HG03045 (cell line): ENCODE measurements around the gene CYB561.

Experiments
- ATAC-seq: cut with Tn5 transposase; IDR thresholded peaks from one replicate; pipeline ENCODE4 v1.9.1; 2021; ENCODE audit warnings: mild to moderate bottlenecking, moderate library complexity; ENCODE audit not compliant: unreplicated experiment

The CYB561 gene

DNA sequence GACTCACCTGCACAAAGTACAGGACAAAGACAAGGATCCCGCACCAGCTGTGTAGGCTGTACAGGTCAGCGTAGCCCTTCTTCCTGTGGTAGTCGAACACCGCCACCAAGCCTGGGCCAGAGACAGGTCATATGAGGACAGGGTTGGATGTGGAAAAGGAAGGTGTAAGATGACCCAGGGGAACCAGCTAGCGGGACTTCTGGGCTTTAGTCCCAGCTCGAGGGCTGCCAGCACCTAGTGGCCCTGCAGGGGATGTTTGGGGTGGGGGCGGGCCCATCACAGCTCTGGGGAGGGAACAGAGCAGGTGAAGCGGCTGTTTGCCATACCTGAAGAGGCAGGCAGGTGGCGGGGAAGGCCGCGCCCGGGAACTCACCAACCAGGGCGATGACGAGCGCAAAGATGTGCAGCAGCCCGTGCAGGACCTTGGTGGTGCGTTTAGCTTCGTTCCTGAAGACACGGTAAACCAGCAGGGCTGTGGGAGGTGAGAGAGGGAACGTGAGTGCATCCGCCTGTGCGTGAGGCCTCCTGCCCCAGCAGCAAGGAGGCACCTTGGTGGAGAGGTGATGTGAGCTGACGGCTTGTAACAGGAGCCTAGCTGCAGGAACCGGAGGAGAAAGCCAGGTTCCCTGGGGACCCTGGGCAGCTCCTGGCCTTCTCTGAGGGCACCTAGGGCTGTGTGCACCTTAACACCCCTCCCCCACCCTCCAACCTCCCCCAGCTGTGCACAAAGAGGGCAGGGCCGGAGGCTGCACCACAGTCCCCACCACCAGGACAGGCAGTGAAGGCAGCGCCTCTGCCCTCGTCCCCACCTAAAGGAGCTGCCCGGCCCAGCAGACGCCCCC is 10.2 kb downstream of the CYB561 start:
- ATAC-seq, result no peak

DNA sequence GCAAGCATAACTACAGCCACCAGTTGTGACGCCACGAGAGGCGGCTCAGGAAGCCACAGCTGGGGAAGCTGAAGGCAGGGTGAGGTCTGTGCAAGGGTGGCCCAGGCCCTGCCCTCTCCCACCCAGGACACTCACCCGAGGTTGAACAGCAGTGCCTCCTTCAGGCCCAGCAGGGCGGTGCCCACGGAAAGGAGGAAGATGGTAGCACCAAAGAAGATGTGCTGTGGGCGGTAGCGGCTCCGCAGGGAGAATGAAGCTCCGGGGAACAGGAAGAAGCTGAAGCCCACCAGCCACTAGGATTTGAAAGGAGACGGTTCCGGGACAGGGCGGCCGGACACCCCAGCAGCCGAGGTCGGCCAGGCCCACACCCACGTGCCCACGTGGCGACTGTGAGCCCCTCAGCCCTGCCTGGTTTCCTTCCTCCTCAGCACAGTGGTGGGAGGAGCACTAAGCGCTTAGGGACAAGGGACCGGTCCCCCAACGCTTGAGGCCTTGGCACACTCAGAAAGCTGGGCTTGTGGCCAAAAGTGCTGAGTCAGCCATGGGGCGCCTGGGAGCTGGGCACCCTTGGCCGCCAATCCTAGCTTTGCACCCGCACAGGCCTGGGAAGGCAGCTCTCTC is 11.0 kb downstream of the CYB561 start:
- ATAC-seq, result no peak

DNA sequence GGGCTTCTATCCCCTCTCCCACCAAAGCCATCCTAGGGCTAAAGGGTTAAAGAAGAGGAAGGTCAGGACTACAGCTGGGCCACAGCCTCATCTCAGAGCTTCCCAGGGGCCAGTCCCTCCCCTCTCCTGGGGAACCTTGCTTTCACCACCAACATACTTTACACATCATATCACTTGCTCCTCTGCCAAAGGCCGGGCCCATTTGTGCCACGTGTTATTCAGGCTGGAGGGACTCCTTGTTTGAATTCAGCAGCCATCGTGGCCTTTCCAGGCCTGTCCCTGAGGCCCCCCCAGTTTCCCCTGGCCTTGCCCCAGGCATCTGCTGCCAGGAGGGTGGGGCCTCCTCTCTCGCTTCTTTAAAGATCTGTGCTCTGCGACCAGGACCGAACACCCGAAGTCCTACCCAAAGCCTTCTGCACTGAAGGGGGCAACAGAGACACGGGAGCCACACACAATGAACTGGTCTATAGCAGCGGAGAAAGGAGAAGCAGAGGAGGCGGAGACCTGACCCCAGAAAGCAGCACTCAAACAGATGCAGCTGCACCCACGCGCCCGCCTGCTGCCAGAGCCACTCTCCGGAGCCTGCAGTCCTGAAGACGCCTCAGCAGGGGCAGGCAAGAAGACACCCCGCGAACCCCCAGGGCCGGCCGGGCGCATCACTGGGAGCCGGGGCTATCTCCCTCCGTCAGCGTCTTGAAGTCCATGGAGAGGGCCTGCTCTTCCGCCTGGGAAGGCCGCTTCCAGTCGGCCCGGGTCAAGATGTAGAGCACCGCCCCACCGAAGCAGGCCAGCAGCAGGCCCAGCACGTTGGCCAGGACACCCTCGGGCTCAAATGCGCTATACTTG is 12.1 kb downstream of the CYB561 start:
- no peak for ATAC-seq

DNA sequence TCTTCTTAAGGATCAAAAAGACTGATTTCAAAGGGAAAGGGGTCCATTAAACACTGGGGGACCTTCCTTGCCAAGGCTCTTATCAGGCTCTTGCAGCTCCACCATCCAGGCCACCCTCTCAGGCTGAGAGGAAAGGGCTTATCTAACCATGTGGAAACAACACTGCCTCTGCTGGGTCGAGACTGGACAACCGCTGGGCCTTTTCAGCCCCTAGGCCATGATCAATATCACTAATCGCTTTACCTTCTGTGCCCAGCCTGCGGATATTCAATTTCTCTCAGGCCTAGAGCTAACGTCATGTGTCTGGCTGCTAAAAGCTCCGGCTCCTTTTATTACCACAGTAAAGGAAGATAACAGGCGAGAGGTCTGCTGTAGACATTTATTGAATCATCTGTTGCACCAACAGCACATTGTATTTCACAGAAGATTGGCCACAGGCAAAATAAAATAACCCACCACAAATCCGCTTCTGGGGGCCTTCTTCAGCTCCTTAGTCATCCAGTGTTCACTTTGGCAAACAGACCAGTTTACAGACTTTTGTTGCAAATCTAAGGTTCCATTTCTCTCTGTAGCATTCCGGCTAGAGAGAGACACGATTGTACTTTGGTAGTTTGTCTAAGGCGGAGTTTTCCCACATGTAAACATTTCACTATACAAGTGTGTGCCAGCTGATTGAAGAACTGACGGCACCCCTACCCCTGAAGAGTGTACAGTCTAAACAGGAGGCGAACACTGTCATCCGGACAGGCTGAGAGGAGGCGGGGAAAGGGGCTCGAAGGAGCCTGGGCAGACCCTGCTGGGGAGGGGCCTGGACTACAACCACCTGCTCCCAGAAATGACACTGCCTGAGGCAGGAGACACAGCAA is 13.9 kb downstream of the CYB561 start:
- ATAC-seq, result no peak

DNA sequence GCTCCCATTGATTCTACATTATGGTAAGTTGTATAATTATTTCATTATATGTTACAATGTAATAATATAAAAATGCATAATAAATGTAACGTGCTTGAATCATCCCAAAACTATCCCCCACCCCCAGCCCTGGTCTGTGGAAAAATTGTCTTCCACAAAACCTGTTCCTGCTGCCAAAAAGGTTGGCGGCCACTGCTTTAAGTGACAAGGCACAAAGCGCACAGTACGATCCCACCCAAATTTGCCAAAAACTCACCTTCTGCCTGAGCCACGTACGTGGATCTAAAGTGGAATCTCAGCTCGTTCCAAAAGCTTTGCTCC is 14.5 kb downstream of the CYB561 start:
- ATAC-seq, result no peak

DNA sequence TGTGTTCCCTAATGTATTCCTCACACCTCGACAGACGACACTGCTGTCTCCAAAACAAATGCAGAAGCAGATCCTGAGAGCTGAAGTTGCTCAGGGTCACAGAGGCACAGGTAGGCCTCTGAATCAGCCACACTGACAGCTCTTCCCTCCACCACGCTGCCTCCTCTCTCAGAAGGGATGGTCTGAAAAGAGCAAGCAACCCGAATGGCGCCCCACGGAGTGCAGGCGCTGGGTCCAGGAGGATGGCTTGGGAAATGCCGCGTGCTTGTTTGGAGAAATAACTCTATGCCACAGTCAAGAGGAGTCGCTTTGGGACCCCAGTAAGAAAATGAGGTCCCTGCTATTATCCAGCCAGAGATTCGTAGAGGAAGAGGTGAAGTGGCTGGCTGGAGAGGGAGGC is 15.9 kb downstream of the CYB561 start:
- no peak for ATAC-seq

DNA sequence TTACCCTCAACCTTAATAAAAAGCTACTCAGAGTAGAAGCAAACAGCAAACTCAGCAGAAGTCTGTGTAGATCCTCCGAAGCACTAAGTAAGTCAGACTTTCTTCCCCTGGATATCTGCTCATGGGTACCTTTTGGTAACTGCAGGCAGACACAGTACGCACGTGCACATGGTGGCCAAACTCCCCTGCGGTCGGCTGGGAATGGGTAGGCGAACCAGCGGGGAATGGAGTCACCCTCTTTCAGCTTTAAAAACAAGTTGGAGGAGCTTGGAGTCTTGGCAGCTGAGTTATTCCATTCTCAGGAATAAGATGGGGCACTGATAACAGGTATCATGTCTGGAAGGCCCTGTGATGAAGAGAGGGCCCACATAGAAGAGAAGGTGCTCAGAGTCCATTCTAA is 16.3 kb downstream of the CYB561 start:
- no peak for ATAC-seq

DNA sequence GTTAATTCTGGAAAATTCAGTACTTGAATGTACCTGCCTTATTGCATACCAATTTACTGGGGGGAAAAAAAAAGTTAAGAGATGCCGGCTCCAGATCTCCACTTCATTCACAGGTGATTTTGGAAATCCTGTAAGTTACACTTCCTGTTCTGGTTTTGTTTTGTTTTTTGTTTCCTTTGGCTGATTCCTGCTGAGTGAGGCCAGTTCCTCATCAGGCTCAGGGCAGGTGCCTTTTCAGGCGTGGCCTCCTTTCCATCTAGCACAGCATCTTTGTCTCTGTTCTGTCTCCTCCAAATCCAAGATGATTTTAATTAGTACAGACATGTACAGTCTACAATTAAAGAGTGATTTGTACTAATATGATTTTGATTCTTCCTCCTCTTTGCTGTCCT is 19.2 kb downstream of the CYB561 start:
- ATAC-seq, result no peak

DNA sequence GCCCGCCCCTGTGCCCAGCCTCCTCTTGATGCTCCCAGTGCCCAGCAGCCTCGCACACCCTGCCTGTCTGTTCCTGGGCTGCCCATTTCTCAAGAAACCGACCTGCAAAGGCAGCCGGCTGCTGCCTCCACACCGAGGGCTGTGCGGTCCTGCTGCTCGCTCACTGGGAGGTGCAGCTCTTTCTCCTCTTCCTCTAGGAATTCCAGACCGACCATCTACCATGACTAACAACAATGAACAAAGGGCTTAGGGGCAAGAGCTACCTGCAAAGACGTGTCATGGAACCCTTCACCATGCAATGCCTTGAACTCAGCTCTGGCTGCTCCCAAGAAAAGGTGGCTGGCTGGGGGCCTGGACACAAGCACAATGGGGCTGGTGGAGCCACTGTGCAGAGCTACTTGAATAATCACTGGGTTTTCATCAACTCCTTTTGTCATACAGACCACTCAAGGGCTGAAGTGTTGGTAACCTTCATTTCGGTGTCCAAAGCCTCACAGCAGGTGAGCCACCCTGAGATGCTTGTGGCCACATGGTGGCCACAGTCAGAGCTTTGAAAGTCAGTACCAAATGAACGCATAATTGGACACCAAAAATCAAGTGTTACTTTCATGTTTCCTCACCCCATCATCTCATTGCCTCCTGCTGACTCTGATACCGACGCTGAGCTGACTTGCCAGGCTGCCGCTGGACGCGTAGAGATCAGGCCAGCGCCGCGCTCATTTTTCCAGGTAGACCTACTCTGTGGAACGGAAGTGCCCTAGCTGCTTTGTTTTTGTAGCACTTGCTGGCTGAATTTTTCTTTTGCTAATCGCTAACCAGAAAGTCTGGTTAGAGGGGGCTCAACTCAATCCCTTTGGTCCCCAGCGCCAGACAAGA is 19.8 kb downstream of the CYB561 start:
- ATAC-seq, result no peak

DNA sequence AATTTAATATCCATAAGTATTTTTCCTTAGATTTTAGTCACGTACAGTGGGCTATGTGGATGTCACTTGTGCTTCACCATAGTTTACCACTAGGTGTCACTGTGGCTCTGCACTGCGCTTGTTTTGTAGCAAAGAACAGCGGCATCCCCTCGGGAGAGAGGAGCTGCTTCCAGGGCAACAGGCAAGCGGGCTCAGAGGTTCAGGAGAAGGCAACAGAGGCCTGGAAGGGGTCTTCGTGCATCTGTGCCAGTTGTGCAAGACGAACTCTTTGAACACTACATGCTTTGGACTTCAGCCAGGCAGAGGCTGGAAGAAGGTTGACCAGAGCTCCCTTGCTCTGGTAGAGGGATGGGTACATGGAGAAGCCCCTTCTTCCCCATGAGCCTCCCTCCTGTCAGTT is 20.6 kb downstream of the CYB561 start:
- ATAC-seq, result peak; percentile 69

DNA sequence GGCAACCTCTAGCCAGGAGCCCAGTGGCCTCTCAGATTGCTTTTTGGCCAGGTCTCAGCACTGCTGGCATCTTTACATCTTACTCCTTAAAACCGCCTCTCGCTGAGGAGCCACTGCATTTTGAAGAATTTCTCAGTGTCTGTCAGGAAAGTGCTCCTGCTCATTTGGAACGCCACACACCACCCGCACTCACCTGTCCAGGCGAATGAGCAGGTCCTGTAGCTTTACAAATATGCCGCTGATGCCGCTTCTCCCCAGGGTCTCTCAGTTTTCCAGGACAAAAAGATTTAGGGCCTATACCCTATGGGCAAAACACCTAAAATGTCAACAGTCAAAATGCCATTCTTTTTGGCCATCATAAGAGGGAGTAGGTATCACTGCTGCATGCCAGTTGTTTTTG is 22.1 kb downstream of the CYB561 start:
- no peak for ATAC-seq

DNA sequence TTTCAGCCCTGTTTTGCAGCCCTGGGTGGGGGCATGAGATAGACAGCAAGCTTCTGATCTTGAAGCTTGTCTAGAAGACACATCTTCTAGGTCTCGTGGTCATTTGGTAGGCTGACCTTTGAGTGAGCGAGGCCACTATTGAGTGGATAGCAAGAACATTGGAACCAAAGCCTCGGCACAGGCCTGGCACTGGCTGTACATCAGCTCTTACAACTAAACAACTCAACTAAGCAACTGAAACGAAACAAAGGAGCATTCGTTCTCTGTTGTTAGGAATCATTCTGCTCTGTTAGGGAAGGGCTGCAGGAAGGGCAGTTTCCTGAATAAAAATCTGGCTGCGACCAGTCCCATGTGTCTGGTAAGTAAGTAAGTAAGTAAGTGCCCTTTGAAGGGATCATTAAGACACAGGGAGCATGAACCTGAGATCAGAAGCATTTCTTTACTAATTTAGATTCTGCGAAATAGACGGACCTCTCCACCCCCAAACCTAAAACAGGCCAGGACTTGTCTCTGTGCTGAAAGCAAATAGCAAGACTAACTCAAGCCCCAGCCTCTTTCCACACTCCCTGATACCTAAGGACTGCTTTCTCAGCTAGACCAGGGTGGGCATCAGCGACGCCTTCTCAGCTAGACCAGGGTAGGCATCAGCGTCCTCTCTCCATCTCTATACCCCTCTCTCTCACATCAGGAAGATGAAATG is 22.7 kb downstream of the CYB561 start:
- no peak for ATAC-seq

DNA sequence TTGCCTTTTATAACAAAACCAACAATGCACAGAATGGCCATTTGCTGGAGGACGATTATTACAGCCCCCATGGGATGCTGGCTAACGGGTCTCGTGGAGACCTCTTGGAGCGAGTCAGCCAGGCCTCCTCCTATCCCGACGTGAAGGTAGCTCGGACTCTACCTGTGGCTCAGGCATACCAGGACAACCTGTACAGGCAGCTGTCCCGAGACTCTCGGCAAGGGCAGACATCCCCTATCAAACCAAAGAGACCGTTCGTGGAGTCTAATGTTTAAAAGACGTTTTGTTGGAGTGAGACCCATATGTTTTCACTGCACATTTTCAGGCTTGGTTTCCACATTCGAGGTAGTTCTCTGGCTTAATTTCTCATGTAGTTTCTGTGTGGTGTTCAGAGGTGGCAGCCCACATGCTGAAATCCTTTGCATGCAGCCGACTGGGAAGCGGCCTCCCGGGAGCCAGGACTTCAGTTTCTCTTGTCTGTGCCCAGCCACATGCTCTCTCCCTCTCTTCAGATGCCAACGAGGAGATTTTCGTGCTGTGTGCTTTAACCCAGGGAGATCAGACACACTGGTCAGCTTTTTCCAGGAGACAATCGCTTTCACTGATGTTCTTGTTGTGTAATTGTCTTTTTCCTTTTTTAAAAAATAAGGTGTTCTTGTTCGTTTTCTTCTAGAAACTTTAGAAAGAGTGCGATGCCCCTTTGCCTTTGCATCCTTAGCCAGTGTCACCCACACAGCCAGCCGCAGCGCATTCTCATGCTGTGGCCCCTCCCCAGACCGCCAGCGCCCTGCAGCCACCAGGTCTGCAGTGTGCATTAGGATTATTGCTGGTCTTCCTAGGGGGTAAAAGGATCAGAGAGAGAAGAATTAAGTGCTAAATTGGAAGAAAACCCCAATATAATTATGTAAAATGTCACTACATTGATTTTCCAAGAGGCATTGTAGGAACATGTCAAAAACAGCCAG is 24.1 kb downstream of the CYB561 start:
- no peak for ATAC-seq

DNA sequence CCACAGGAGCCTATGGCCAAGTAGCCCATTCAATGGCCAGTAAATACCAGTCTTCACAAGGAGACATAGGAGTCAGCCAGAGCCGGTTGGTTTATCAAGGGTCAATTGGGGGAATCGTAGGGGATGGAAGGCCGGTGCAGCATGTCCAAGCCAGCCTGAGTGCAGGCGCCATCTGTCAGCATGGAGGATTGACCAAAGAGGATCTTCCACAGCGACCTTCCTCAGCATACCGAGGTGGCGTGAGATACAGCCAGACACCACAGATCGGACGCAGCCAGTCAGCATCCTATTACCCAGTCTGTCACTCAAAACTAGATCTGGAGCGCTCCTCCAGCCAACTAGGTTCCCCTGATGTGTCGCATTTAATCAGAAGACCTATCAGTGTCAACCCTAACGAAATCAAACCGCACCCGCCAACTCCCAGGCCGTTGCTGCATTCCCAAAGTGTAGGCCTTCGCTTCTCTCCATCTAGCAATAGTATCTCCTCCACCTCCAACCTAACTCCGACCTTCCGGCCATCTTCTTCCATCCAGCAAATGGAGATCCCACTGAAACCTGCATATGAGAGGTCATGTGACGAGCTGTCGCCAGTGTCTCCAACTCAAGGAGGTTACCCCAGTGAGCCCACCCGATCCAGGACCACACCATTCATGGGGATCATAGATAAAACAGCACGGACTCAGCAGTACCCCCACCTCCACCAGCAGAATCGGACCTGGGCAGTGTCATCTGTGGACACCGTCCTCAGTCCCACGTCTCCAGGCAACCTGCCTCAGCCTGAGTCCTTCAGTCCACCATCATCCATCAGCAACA is 25.0 kb downstream of the CYB561 start:
- ATAC-seq, result no peak

DNA sequence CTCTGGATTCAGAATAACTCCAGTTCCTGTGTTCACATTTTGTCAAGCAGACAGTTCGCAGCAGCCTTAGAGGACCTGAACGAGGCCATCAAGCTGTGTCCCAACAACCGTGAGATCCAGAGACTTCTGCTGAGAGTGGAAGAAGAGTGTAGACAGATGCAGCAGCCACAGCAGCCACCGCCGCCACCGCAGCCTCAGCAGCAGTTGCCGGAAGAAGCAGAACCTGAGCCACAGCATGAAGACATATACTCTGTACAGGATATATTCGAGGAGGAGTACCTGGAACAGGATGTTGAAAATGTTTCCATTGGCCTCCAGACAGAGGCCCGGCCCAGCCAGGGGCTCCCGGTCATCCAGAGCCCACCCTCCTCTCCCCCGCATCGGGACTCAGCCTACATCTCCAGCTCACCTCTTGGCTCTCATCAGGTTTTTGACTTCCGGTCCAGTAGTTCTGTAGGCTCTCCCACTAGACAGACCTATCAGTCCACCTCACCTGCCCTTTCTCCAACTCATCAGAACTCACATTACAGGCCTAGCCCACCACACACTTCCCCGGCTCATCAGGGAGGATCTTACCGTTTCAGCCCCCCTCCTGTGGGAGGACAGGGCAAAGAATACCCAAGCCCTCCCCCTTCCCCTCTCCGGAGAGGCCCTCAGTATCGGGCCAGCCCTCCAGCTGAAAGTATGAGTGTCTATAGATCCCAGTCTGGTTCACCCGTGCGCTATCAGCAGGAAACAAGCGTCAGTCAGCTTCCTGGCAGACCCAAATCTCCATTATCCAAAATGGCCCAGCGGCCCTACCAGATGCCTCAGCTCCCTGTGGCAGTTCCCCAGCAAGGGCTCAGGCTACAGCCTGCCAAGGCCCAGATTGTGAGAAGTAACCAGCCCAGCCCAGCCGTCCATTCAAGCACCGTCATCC is 25.9 kb downstream of the CYB561 start:
- ATAC-seq, result no peak

DNA sequence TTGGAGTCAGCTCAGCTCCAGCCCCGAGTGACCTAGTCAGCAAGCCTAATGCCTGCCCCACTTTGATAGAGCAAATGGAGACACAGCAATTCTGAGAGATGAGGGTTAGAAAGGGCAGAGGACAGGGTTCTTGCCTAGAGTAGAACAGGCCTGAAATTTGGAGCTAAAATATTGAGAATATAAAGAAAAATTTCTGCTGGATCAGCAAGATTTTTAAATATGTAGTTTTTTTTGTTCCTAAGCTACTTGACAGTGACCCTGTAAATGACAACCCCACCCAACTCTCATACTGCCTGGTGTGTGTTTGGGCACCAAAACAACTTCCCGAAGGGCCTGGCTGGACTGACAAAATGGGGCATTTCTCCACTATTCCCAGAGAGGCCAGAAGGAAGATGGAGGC is 26.7 kb downstream of the CYB561 start:
- no peak for ATAC-seq
